Esophagus muscularis mucosa (tissue), 4 donors: ENCODE results near the gene ABCD2. TPM values are rescaled to one million over a fixed set of nuclear protein-coding genes. Genes with fewer than 3 reads are reported as not detected.
A peak's percentile ranks its signal among the peaks of the same experiment; 100 is the strongest.

Source experiments
- DNase-seq: peaks from one replicate; pipeline ENCODE4 v3.0.0-alpha.2; 2017; ENCODE audit errors: extremely low spot score
- H3K27ac ChIP-seq, 4 donors: fragments of 200-600 bp; sonication (generic); replicated peaks in 1 of 4; 1 replicate in 3 of 4; 2 replicates in 1 of 4; pipeline ENCODE4 v1.5.1; 2016 to 2019; ENCODE audit warnings: mild to moderate bottlenecking in 1 of 4
- H3K27me3 ChIP-seq, 4 donors: fragments of 200-600 bp; sonication (generic); one replicate each; pipeline versions ENCODE4 v1.5.1 to v1.6.0; 2016 to 2019
- H3K36me3 ChIP-seq, 4 donors: fragments of 200-600 bp; sonication (generic); one replicate each; pipeline ENCODE4 v1.5.1; 2016 to 2019
- H3K4me1 ChIP-seq, 4 donors: fragments of 200-600 bp; sonication (generic); one replicate each; pipeline ENCODE4 v1.5.1; 2016 to 2019
- H3K4me3 ChIP-seq, 4 donors: fragments of 200-600 bp; sonication (generic); 1 replicate in 2 of 4; 2 replicates in 2 of 4; pipeline ENCODE4 v1.5.1; 2016 to 2019; ENCODE audit warnings: mild to moderate bottlenecking in 4 of 4, moderate library complexity in 1 of 4
- H3K9me3 ChIP-seq, 4 donors: fragments of 200-600 bp; sonication (generic); 1 replicate in 3 of 4; 2 replicates in 1 of 4; pipeline ENCODE4 v1.5.1; 2016 to 2019
- CTCF ChIP-seq, 3 experiments: fragments of 200-600 bp in 2 of 3; fragments of 450-650 bp in 1 of 3; sonication (generic) in 2 of 3; IDR thresholded peaks; one replicate each; pipeline ENCODE4 v1.5.1; 2017 to 2019; ENCODE audit warnings: antibody characterized with exemption in 3 of 3, mild to moderate bottlenecking in 2 of 3, moderate library complexity in 1 of 3
- EP300 ChIP-seq: sonication (generic); formaldehyde crosslinking; IDR thresholded peaks from one replicate; pipeline ENCODE4 v1.6.1; 2017; ENCODE audit warnings: antibody characterized with exemption
- POLR2A ChIP-seq: fragments of 450-650 bp; IDR thresholded peaks from one replicate; pipeline ENCODE4 v1.6.1; 2017; ENCODE audit warnings: antibody characterized with exemption, moderate library complexity, mild to moderate bottlenecking, low read depth
- POLR2AphosphoS5 ChIP-seq, 2 donors: sonication (generic); formaldehyde crosslinking; IDR thresholded peaks; one replicate each; pipeline ENCODE4 v1.6.1; 2017; ENCODE audit warnings: antibody characterized with exemption in 2 of 2
- WGBS: methylation state at CpG from one replicate; pipeline ENCODE4 v1.1.5; 2018; 5-methylcytosine and 5-hydroxymethylcytosine counted together
- intact Hi-C: fragments of 100-400 bp; cut with DNase I; formaldehyde crosslinking; loops from one replicate; pipeline ENCODE4 v1.15.1; 2023
- total RNA-seq, 4 donors: library from RNA; depleted of rRNA; stranded (reverse); fragments of >200 nt; gene quantifications; one replicate each; pipeline versions ENCODE4 v1.1.0 to v1.2.1, GENCODE V29; 2016

ABCD2 gene
- total RNA-seq, 4 donors from 2014 or later: 0.39 to 1.8 (median 0.97) TPM

- Histone ChIP-seq H3K9me3 (no peaks in the 10 kb centered on the region), H3K36me3 (peaks cover 0 to 5% (median 0%) of the 10 kb centered on the region in 4 donors), H3K27ac (no peak overlapping the region), H3K27me3 (no peaks in the 10 kb centered on the region), H3K4me3 (no peak overlapping the region), H3K4me1 (no peaks in the 10 kb centered on the region)
- 48% methylated on average over 3 of the region's 3 CpGs for WGBS
- DNase-seq: no peak
- TF ChIP-seq EP300 (no peak), CTCF (IDR thresholded peaks at IDR 0.05) (peak in 2 of 3 experiments; percentile 22 to 38)
- intact Hi-C loops: loop anchor here (10.0 kb wide), 1 partner anchor 98 kb away; no protein-coding TSS in a partner anchor
These were observed 32.4 kb downstream of the ABCD2 start for GRCh38 chr12:39587225-39587624.

GRCh38 chr12:39586816-39587215 is 32.8 kb downstream of the ABCD2 start:
- no peak overlapping the region for H3K27ac ChIP-seq
- no peak overlapping the region for H3K4me3 ChIP-seq
- H3K27me3 ChIP-seq: no peaks in the 10 kb centered on the region
- TF ChIP-seq EP300: no peak
- no peak for TF ChIP-seq POLR2AphosphoS5 (IDR thresholded peaks at IDR 0.05)
- TF ChIP-seq CTCF (IDR thresholded peaks at IDR 0.05): no peak
- TF ChIP-seq POLR2A: no peak
- no peaks in the 10 kb centered on the region for H3K9me3 ChIP-seq
- no peak for DNase-seq
- WGBS: 73% methylated on average over 1 of the region's 1 CpG
- intact Hi-C loops: loop anchor here (10.0 kb wide), 1 partner anchor 98 kb away; no protein-coding TSS in a partner anchor
- peaks cover 0 to 5% (median 0%) of the 10 kb centered on the region in 4 donors for H3K36me3 ChIP-seq
- H3K4me1 ChIP-seq: no peaks in the 10 kb centered on the region

GRCh38 chr12:39581592-39581991 is 38.0 kb downstream of the ABCD2 start:
- Histone ChIP-seq H3K36me3 (peaks cover 0 to 5% (median 0%) of the 10 kb centered on the region in 4 donors), H3K4me3 (no peak overlapping the region), H3K27me3 (no peaks in the 10 kb centered on the region), H3K27ac (no peak overlapping the region), H3K4me1 (no peaks in the 10 kb centered on the region), H3K9me3 (no peaks in the 10 kb centered on the region)
- DNase-seq: no peak
- 27% methylated on average over 3 of the region's 3 CpGs for WGBS
- TF ChIP-seq POLR2AphosphoS5 (IDR thresholded peaks at IDR 0.05): no peak
- TF ChIP-seq POLR2A: no peak
- no peak for TF ChIP-seq EP300
- no peak for TF ChIP-seq CTCF (IDR thresholded peaks at IDR 0.05)
- intact Hi-C loops: loop anchor here (10.0 kb wide), 1 partner anchor 103 kb away; no protein-coding TSS in a partner anchor

- WGBS: 67% methylated on average over 1 of the region's 1 CpG
- peaks cover 0 to 7% (median 0%) of the 10 kb centered on the region in 4 donors for H3K36me3 ChIP-seq
- no peaks in the 10 kb centered on the region for H3K27me3 ChIP-seq
- no peak for DNase-seq
- intact Hi-C loops: no loop called here
- H3K4me1 ChIP-seq: no peaks in the 10 kb centered on the region
- TF ChIP-seq POLR2AphosphoS5 (IDR thresholded peaks at IDR 0.05): no peak
- TF ChIP-seq EP300: no peak
- TF ChIP-seq CTCF (IDR thresholded peaks at IDR 0.05): no peak
- no peak for TF ChIP-seq POLR2A
- H3K9me3 ChIP-seq: no peaks in the 10 kb centered on the region
- H3K27ac ChIP-seq: no peak overlapping the region
- H3K4me3 ChIP-seq: no peak overlapping the region
These were observed 44.1 kb downstream of the ABCD2 start for GRCh38 chr12:39575498-39575875.

- 75% methylated on average over 4 of the region's 4 CpGs for WGBS
- Histone ChIP-seq H3K9me3 (no peaks in the 10 kb centered on the region), H3K36me3 (peaks cover 0 to 7% (median 0%) of the 10 kb centered on the region in 4 donors), H3K27me3 (no peaks in the 10 kb centered on the region), H3K27ac (no peak overlapping the region), H3K4me3 (no peak overlapping the region), H3K4me1 (no peaks in the 10 kb centered on the region)
- TF ChIP-seq CTCF (IDR thresholded peaks at IDR 0.05): no peak
- TF ChIP-seq EP300: no peak
- no peak for TF ChIP-seq POLR2AphosphoS5 (IDR thresholded peaks at IDR 0.05)
- TF ChIP-seq POLR2A: no peak
- intact Hi-C loops: no loop called here
- no peak for DNase-seq
These were observed 44.7 kb downstream of the ABCD2 start for GRCh38 chr12:39574785-39575497.
